Caco-2 (cell line): Measurements from ENCODE around the gene FOXC2. TPM values are rescaled to one million over a fixed set of nuclear protein-coding genes. Genes with fewer than 3 reads are reported as not detected.

Experiments
- BruUV-seq: library from RNA; stranded (reverse); fragments of 400-500 nt; replicated peaks from 2 replicates; lab custom pipeline; 2021; lab: Mats Ljungman, UMichigan
- CTCF ChIA-PET: fragments of 300-600 bp; sonication (Branson Sonifier 250); formaldehyde crosslinking; loops from one replicate; lab custom pipeline; 2022; ENCODE audit warnings: antibody characterized with exemption; lab: Charles Lee
- POLR2A ChIA-PET: fragments of 300-600 bp; sonication (Branson Sonifier 250); formaldehyde crosslinking; loops from one replicate; lab custom pipeline; 2022; ENCODE audit warnings: antibody characterized with exemption; lab: Charles Lee
- DNase-seq, 2 experiments: peaks; one replicate each; pipeline versions ENCODE4 v3.0.0 to v3.0.0-alpha.2; 2020 to 2022
- H3K27me3 ChIP-seq: replicated peaks from 2 replicates; pipeline ENCODE4 v1.6.0; 2011; ENCODE audit warnings: low read length; ENCODE audit not compliant: control insufficient read depth, insufficient read depth
- H3K36me3 ChIP-seq: 2 replicates; pipeline ENCODE4 v1.5.1; 2011; ENCODE audit warnings: low read length; ENCODE audit not compliant: control insufficient read depth, insufficient read depth
- H3K4me1 ChIP-seq: fragments of 250-450 bp; sonication (Bioruptor Pico); 2 replicates; pipeline ENCODE4 v1.5.1; 2020; ENCODE audit warnings: mild to moderate bottlenecking
- H3K4me3 ChIP-seq: 2 replicates; pipeline ENCODE4 v1.5.1; 2011; ENCODE audit warnings: low read depth, mild to moderate bottlenecking, control low read depth, low read length
- H3K9me3 ChIP-seq: fragments of 250-450 bp; sonication (Bioruptor Pico); 2 replicates; pipeline ENCODE4 v1.5.1; 2020; ENCODE audit warnings: mild to moderate bottlenecking, moderate library complexity
- H3K27ac Mint-ChIP-seq: one replicate; pipeline ENCODE4 v1.8.0; 2022; ENCODE audit warnings: mixed read lengths; ENCODE audit not compliant: unreplicated experiment
- H3K27me3 Mint-ChIP-seq: one replicate; pipeline ENCODE4 v1.8.0; 2022; ENCODE audit warnings: mixed read lengths; ENCODE audit not compliant: insufficient read depth, unreplicated experiment
- H3K36me3 Mint-ChIP-seq: one replicate; pipeline ENCODE4 v1.8.0; 2022; ENCODE audit warnings: mild to moderate bottlenecking, mixed read lengths; ENCODE audit not compliant: insufficient read depth, unreplicated experiment
- H3K4me1 Mint-ChIP-seq: one replicate; pipeline ENCODE4 v1.8.0; 2022; ENCODE audit warnings: low read depth, mixed read lengths; ENCODE audit not compliant: unreplicated experiment
- H3K4me3 Mint-ChIP-seq: one replicate; pipeline ENCODE4 v1.8.0; 2022; ENCODE audit warnings: mild to moderate bottlenecking, moderate library complexity, mixed read lengths; ENCODE audit not compliant: unreplicated experiment
- H3K9me3 Mint-ChIP-seq: one replicate; pipeline ENCODE4 v1.8.0; 2022; ENCODE audit warnings: mixed read lengths; ENCODE audit not compliant: unreplicated experiment
- intact Hi-C: fragments of 100-400 bp; cut with micrococcal nuclease; formaldehyde crosslinking; loops from one replicate; pipeline ENCODE4 v1.10.0; 2022; ENCODE audit not compliant: unreplicated experiment
- total RNA-seq: library from RNA; stranded (reverse); gene quantifications from 2 replicates; pipeline ENCODE4 v1.2.3, GENCODE V29; 2022
- TF ChIP-seq, protein P1 (sequence below), 2 experiments: fragments of 200-600 bp in 1 of 2; IDR thresholded peaks; 1 replicate in 1 of 2; 2 replicates in 1 of 2; pipeline versions ENCODE4 v1.5.1 to v1.8.0; 2011 to 2022; ENCODE audit warnings: antibody characterized with exemption in 1 of 2, control low read depth in 1 of 2, inconsistent platforms in 1 of 2, low read depth in 1 of 2, low read length in 1 of 2, mild to moderate bottlenecking in 1 of 2, moderate library complexity in 1 of 2; ENCODE audit not compliant: insufficient read depth in 1 of 2, severe bottlenecking in 1 of 2, unreplicated experiment in 1 of 2

The FOXC2 gene
- total RNA-seq, 1 experiment from 2014 or later, result not detected

- H3K36me3 ChIP-seq, result peaks cover 1% of the 10 kb centered on the region; the same call in 1 of the 2 replicates
- intact Hi-C loops, result no loop called here
- no TSS peak for BruUV-seq
Measured at GRCh38 chr16:86549076-86549892, 17.3 kb upstream of the FOXC2 start.

GRCh38 chr16:86549893-86550190 lies 16.8 kb upstream of the FOXC2 start:
- H3K9me3 ChIP-seq, result no peaks in the 10 kb centered on the region
- no peaks in the 10 kb centered on the region for H3K27me3 Mint-ChIP-seq
- H3K36me3 ChIP-seq, result peaks cover 1% of the 10 kb centered on the region; the same call in 1 of the 2 replicates
- TF ChIP-seq, protein P1, sequence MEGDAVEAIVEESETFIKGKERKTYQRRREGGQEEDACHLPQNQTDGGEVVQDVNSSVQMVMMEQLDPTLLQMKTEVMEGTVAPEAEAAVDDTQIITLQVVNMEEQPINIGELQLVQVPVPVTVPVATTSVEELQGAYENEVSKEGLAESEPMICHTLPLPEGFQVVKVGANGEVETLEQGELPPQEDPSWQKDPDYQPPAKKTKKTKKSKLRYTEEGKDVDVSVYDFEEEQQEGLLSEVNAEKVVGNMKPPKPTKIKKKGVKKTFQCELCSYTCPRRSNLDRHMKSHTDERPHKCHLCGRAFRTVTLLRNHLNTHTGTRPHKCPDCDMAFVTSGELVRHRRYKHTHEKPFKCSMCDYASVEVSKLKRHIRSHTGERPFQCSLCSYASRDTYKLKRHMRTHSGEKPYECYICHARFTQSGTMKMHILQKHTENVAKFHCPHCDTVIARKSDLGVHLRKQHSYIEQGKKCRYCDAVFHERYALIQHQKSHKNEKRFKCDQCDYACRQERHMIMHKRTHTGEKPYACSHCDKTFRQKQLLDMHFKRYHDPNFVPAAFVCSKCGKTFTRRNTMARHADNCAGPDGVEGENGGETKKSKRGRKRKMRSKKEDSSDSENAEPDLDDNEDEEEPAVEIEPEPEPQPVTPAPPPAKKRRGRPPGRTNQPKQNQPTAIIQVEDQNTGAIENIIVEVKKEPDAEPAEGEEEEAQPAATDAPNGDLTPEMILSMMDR (IDR thresholded peaks at IDR 0.05; ENCODE audit: insufficient read depth in 1 of 2, low read depth in 1 of 2, low read length in 1 of 2, severe bottlenecking in 1 of 2, unreplicated experiment in 1 of 2), result no peak
- no peaks in the 10 kb centered on the region for H3K4me1 ChIP-seq
- no TSS peak for BruUV-seq
- no peak for DNase-seq
- no peak overlapping the region for H3K4me3 ChIP-seq
- ChIA-PET POLR2A (no interaction called here), CTCF (interaction anchor here (0.6 kb wide), 1 partner anchor 26 kb away, joined by 6 read pairs; no protein-coding TSS in a partner anchor)
- intact Hi-C loops, result loop anchor here (10.0 kb wide), 1 partner anchor 835 kb away; the partner anchor contains the start of gene FBXO31
- H3K36me3 Mint-ChIP-seq, result peaks cover 8% of the 10 kb centered on the region
- no peak overlapping the region for H3K27ac Mint-ChIP-seq
- H3K4me1 Mint-ChIP-seq, result peaks cover 8% of the 10 kb centered on the region
- H3K9me3 Mint-ChIP-seq, result no peaks in the 10 kb centered on the region
- no peak overlapping the region for H3K4me3 Mint-ChIP-seq
- no peaks in the 10 kb centered on the region for H3K27me3 ChIP-seq

More at GRCh38 chr16:86549076-86549892, 17.3 kb upstream of the FOXC2 start:
- CTCF ChIA-PET, result interaction anchor here (0.6 kb wide), 1 partner anchor 27 kb away, joined by 6 read pairs; no protein-coding TSS in a partner anchor
- Mint-ChIP-seq H3K4me3 (no peak overlapping the region), H3K27me3 (no peaks in the 10 kb centered on the region), H3K9me3 (no peaks in the 10 kb centered on the region), H3K27ac (no peak overlapping the region), H3K4me1 (peaks cover 6% of the 10 kb centered on the region), H3K36me3 (peaks cover 5% of the 10 kb centered on the region)
- no peaks in the 10 kb centered on the region for H3K4me1 ChIP-seq
- POLR2A ChIA-PET, result no interaction called here
- no peak for DNase-seq
- no peaks in the 10 kb centered on the region for H3K27me3 ChIP-seq
- TF ChIP-seq, protein P1 (IDR thresholded peaks at IDR 0.05; ENCODE audit: insufficient read depth in 1 of 2, low read depth in 1 of 2, low read length in 1 of 2, severe bottlenecking in 1 of 2, unreplicated experiment in 1 of 2), result no peak
- H3K9me3 ChIP-seq, result no peaks in the 10 kb centered on the region
- no peak overlapping the region for H3K4me3 ChIP-seq

DNA sequence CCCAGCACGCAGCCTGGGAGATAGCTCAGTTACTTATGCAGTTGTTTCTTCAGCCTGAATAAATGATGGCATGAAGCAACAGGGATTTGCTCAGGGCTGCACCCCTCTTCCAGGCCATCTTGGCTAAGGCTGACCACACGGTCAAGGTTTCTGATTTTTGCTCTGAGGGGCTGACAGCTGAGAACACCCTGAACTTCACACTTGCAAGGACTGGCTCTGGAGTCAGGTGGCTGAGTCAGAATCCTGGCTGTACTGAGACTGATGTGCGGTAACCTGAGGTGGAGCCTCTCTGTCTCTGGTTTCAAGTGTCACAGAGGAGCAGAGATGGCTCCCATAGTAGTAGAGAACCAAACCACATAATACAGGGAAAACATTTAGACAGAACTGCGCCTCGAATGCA lies 16.3 kb upstream of the FOXC2 start:
- H3K9me3 Mint-ChIP-seq, result no peaks in the 10 kb centered on the region
- Histone ChIP-seq H3K4me3 (no peak overlapping the region), H3K4me1 (no peaks in the 10 kb centered on the region), H3K27me3 (no peaks in the 10 kb centered on the region), H3K9me3 (no peaks in the 10 kb centered on the region), H3K36me3 (peaks cover 1% of the 10 kb centered on the region; the same call in 1 of the 2 replicates)
- POLR2A ChIA-PET, result no interaction called here
- H3K36me3 Mint-ChIP-seq, result peaks cover 13% of the 10 kb centered on the region
- no peak overlapping the region for H3K4me3 Mint-ChIP-seq
- no peak overlapping the region for H3K27ac Mint-ChIP-seq
- DNase-seq, result no peak
- no peaks in the 10 kb centered on the region for H3K27me3 Mint-ChIP-seq
- H3K4me1 Mint-ChIP-seq, result peaks cover 8% of the 10 kb centered on the region
- BruUV-seq, result no TSS peak
- intact Hi-C loops, result loop anchor here (10.0 kb wide), 1 partner anchor 835 kb away; the partner anchor contains the start of gene FBXO31
- TF ChIP-seq, protein P1 (IDR thresholded peaks at IDR 0.05; ENCODE audit: insufficient read depth in 1 of 2, low read depth in 1 of 2, low read length in 1 of 2, severe bottlenecking in 1 of 2, unreplicated experiment in 1 of 2), result no peak
- CTCF ChIA-PET, result interaction anchor here (0.6 kb wide), 1 partner anchor 26 kb away, joined by 6 read pairs; no protein-coding TSS in a partner anchor
